ENCODE data around the gene BTRC. TPM values are rescaled to one million over a fixed set of nuclear protein-coding genes. Genes with fewer than 3 reads are reported as not detected.
A peak's percentile ranks its signal among the peaks of the same experiment; 100 is the strongest.
"Not testable (repeated sequence)": the region's sequence is repeated elsewhere in the genome, so short reads cannot be mapped to it uniquely, and the experiment has no call there.

BTRC gene
- total RNA-seq, 1 experiment from 2014 or later = 19.4 TPM

DNA sequence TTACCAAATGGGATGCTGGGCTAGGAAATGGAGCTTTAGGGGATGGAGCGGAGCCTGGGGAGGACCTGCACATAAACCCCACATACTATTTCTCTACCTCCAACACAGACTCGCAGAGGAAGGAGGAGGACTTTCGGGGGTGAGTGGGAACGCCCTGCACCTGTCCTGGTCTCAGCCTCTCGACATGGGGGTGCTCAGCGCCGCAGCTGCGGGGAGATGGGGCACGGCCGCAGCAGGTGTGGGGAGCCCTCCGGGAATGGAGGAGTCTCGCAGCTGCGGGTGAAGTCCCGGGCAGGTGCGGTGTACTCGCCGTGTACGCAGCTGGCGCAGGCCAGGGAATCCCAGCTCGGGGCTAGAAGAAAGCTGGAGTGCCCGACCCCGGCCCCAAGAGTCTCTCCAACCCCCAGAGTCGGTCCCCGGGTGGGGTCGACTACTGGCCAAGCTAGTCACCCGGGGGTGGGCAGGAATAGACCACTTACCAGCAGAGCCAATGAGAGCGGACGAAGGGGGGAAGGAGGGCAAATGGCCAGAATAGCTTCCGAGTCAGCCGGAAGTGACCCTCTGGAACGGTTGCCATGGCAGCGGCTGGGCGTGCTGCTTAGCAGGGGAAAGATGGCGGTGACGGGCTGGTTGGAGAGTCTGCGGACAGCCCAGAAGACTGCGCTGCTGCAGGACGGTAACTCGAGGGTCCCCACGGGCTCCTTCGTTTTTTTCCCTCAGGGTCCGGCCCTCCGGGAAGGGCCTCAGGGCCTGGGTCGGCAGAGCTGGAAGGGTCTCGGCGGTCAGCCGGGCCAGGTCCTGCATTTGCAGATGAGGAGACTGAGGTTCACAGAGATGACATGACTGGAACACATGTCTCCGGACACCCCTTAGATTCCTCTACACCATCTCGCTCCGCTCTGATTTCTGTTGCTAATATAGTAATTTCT lies 234.0 kb downstream of the BTRC start, which contains the start of the genes DPCD and POLL:
Gene DPCD (plus strand): TSS at position 597 of the 929 bp plus-strand sequence. CDS start 16 bp downstream, at position 613.
Gene POLL (minus strand): TSS at position 533 of the 929 bp plus-strand sequence. CDS start 897 bp downstream, outside the sequence.
- DNase-seq (ENCODE audit: unreplicated experiment) = peak; percentile 93
- H3K9me3 Mint-ChIP-seq (ENCODE audit: unreplicated experiment) = no peaks in the 10 kb centered on the region
- peak within 1 kb of the TSS; percentile 87 for H3K27ac Mint-ChIP-seq (ENCODE audit: low read depth, unreplicated experiment)
- BruUV-seq (replicated peaks) = TSS peak; percentile 42
- TF ChIP-seq, protein P1, sequence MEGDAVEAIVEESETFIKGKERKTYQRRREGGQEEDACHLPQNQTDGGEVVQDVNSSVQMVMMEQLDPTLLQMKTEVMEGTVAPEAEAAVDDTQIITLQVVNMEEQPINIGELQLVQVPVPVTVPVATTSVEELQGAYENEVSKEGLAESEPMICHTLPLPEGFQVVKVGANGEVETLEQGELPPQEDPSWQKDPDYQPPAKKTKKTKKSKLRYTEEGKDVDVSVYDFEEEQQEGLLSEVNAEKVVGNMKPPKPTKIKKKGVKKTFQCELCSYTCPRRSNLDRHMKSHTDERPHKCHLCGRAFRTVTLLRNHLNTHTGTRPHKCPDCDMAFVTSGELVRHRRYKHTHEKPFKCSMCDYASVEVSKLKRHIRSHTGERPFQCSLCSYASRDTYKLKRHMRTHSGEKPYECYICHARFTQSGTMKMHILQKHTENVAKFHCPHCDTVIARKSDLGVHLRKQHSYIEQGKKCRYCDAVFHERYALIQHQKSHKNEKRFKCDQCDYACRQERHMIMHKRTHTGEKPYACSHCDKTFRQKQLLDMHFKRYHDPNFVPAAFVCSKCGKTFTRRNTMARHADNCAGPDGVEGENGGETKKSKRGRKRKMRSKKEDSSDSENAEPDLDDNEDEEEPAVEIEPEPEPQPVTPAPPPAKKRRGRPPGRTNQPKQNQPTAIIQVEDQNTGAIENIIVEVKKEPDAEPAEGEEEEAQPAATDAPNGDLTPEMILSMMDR (IDR thresholded peaks at IDR 0.05; ENCODE audit: unreplicated experiment) = no peak
- H3K4me3 Mint-ChIP-seq (ENCODE audit: unreplicated experiment) = peak within 1 kb of the TSS; percentile 93
- intact Hi-C loops (cut with micrococcal nuclease) = no loop called here
- H3K27me3 Mint-ChIP-seq (ENCODE audit: insufficient read depth, unreplicated experiment) = no peaks in the 10 kb centered on the region
- H3K4me1 Mint-ChIP-seq (ENCODE audit: insufficient read depth, unreplicated experiment) = peaks cover 17% of the 10 kb centered on the region
- no peaks in the 10 kb centered on the region for H3K36me3 Mint-ChIP-seq (ENCODE audit: insufficient read depth, unreplicated experiment)
- ChIA-PET POLR2A (interaction anchor here (0.7 to 3.0 kb wide), 16 partner anchors 8 to 545 kb away, joined by 3 to 13 read pairs (median 4); partner anchors contain the start of genes FBXW4, NPM3 and OGA), CTCF (interaction anchor here (0.6 to 3.4 kb wide), 7 partner anchors 14 to 383 kb away, joined by 3 to 21 read pairs (median 9); no protein-coding TSS in a partner anchor)

DNA sequence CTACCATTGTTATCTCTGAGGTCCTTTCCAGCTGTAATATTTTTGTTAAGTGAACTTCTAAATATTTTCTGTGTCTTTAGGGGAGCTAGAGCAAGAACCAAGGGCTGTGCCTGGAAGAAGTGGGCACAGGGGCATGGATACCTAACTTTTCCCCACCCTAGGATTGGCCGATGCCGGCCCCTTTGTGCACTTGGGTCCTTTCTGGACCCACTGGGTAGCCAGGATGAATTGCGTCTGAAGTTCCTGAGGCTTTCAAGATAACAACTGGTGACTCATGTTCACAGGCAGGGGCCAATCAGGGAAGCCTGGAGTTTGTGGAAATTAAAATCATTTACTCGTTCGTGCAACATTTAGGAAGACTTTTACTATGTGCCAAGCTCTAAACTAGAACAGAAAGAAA lies 234.9 kb downstream of the BTRC start:
- peak overlapping the region; percentile 93 for H3K4me3 Mint-ChIP-seq (ENCODE audit: unreplicated experiment)
- peak overlapping the region; percentile 87 for H3K27ac Mint-ChIP-seq (ENCODE audit: low read depth, unreplicated experiment)
- no peak for DNase-seq (ENCODE audit: unreplicated experiment)
- intact Hi-C loops (cut with micrococcal nuclease) = no loop called here
- H3K9me3 Mint-ChIP-seq (ENCODE audit: unreplicated experiment) = no peaks in the 10 kb centered on the region
- ChIA-PET POLR2A (interaction anchor here (1.1 to 3.0 kb wide), 4 partner anchors 9 to 229 kb away, joined by 3 to 13 read pairs (median 10); partner anchors contain the start of genes NPM3 and OGA), CTCF (interaction anchor here (0.6 to 3.4 kb wide), 4 partner anchors 9 to 384 kb away, joined by 3 to 21 read pairs (median 10); no protein-coding TSS in a partner anchor)
- peaks cover 17% of the 10 kb centered on the region for H3K4me1 Mint-ChIP-seq (ENCODE audit: insufficient read depth, unreplicated experiment)
- no peaks in the 10 kb centered on the region for H3K27me3 Mint-ChIP-seq (ENCODE audit: insufficient read depth, unreplicated experiment)
- H3K36me3 Mint-ChIP-seq (ENCODE audit: insufficient read depth, unreplicated experiment) = no peaks in the 10 kb centered on the region
- BruUV-seq (replicated peaks) = no TSS peak
- TF ChIP-seq, protein P1 (IDR thresholded peaks at IDR 0.05; ENCODE audit: unreplicated experiment) = no peak

DNA sequence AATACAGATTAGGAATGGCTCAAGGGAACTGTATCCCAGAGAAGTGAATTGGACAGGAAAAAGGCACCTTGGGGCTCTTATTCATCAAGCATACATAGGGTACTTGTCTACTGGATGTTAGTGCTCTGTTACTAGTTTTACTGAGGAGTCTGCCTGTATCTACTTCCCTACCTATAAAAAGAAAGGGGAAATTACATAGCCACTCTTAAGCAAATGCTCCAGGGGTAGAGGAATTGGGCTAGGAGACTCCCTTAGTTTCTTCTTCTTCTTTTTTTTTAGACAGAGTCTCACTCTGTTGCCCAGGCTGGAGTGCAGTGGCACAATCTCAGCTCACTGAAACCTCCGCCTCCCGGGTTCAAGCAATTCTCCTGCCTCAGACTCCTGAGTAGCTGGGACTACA lies 239.4 kb downstream of the BTRC start:
- H3K27me3 Mint-ChIP-seq (ENCODE audit: insufficient read depth, unreplicated experiment); POLR2A ChIA-PET; H3K9me3 Mint-ChIP-seq (ENCODE audit: unreplicated experiment); H3K4me1 Mint-ChIP-seq (ENCODE audit: insufficient read depth, unreplicated experiment); H3K27ac Mint-ChIP-seq (ENCODE audit: low read depth, unreplicated experiment); H3K36me3 Mint-ChIP-seq (ENCODE audit: insufficient read depth, unreplicated experiment); BruUV-seq (replicated peaks); H3K4me3 Mint-ChIP-seq (ENCODE audit: unreplicated experiment); DNase-seq (ENCODE audit: unreplicated experiment); intact Hi-C loops (cut with micrococcal nuclease): not testable (repeated sequence)
- CTCF ChIA-PET = interaction anchor here (0.7 kb wide), 1 partner anchor 266 kb away, joined by 3 read pairs; no protein-coding TSS in a partner anchor

DNA sequence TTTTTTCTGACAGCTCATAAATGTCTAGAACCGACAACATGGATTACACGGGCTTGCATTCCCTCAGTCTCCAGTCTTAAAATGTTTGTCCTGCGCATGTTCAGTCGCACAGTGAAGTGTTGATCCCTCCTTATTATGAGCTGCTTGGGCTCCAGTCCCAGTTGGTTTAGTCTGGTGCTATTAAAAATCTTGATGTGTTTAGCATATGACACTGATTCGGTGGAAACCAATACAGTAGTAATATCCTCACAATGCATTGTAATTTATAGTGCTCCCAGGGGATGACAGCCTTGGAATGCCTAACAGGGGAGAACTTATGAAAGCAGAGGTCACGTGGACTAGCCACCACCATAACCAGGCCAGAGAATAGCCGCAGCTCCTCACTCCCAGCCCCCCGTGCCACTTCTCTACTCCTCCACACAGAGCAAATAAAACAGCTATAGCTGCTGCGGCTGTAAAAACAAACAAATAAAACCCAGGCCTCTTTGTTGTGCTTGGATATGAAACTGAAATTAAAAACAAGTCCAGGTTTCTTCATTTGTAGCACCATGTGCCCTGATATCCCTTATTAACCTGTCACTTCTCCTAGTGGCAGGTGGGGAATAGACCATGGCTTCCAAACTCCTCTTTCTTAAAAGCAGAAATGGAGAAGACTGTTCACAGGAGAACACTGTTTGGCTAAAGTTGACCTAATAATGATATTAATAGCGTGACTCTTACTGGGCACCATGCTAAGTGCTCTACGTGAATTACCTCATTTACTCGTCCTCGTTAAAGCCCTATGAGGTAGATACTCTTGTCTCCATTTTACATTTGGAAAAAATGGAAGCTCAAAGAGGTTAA lies 241.8 kb downstream of the BTRC start:
- Mint-ChIP-seq H3K27me3 (ENCODE audit: insufficient read depth, unreplicated experiment) (no peaks in the 10 kb centered on the region), H3K4me3 (ENCODE audit: unreplicated experiment) (no peak overlapping the region), H3K9me3 (ENCODE audit: unreplicated experiment) (no peaks in the 10 kb centered on the region), H3K4me1 (ENCODE audit: insufficient read depth, unreplicated experiment) (no peaks in the 10 kb centered on the region), H3K36me3 (ENCODE audit: insufficient read depth, unreplicated experiment) (peaks cover 5% of the 10 kb centered on the region), H3K27ac (ENCODE audit: low read depth, unreplicated experiment) (no peak overlapping the region)
- intact Hi-C loops (cut with micrococcal nuclease) = no loop called here
- BruUV-seq (replicated peaks) = no TSS peak
- TF ChIP-seq, protein P1 (IDR thresholded peaks at IDR 0.05; ENCODE audit: unreplicated experiment) = no peak
- DNase-seq (ENCODE audit: unreplicated experiment) = no peak
- CTCF ChIA-PET = interaction anchor here (0.5 to 1.4 kb wide), 4 partner anchors 25 to 561 kb away, joined by 3 to 4 read pairs (median 3); no protein-coding TSS in a partner anchor
- POLR2A ChIA-PET = interaction anchor here (0.6 to 1.4 kb wide), 3 partner anchors 8 to 531 kb away, joined by 3 to 4 read pairs (median 4); partner anchors contain the start of genes DPCD and POLL
